Activated naive CD4-positive, alpha-beta T cell treated with anti-CD3 and anti-CD28 coated beads, Interleukin-2, amount 50 U/mL, for 16 hours (primary cell): ENCODE results near the gene PARD6B.
"Not testable (repeated sequence)": the region's sequence is repeated elsewhere in the genome, so short reads cannot be mapped to it uniquely, and the experiment has no call there.

Source experiments
- DNase-seq: peaks from one replicate; pipeline ENCODE4 v3.0.0-alpha.2; 2020

PARD6B gene

DNA sequence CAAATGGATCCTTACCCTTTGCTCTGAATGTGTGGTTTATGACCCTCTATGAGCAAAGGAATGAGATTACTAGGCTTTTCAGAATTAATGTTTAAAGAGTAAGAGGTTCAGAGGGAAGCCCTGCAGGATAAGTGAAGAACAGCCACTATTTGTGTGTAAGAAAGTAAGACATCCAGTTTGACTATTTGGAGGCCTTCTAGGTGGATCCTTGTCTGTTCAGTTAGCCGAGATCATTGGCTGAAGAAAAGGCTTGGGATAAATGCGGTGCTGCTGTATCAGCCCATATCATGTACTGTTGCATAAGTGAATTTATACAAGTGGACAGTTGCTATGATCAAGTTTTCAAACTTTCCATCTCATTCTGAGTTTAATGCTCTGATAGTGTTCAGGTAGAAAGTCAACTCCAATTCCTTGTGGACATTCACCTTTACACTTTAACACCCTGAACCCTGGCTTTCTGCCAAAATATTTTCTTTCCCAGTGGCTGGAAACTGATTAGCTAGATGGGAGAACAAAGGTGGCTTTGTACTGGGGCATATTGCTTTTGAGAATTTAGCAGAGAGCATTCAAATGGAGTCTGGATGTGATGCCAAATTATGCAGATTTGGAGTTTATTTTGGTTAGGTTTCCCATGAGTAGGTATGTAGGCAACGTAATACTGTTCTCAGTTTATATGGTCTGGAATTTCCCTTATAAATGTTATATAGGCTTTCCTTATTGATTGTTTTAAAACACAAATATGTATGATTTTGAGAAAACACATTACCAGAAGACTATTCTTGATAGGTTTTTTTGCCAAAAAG, 15.0 kb downstream of the PARD6B start:
- DNase-seq = no peak

DNA sequence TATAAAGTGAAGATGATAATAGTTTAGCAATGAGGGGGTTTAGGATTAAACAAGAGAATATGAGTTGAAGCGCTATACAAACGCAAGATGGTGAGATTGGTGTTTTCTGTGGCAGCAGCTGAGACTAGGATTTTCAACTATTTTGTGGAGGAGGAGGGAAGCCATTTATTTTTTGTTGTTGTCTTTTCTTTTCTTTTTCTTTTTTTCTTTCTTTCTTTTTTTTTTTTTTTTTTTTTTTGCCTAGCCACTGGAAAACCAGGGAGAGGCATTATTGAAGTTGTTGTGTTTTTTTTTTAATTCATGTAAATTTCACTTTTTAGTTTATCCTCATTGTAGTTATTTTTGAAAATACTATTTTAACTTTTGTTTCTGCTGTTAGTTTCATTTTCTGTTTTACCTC, 15.9 kb downstream of the PARD6B start:
- DNase-seq = no peak

DNA sequence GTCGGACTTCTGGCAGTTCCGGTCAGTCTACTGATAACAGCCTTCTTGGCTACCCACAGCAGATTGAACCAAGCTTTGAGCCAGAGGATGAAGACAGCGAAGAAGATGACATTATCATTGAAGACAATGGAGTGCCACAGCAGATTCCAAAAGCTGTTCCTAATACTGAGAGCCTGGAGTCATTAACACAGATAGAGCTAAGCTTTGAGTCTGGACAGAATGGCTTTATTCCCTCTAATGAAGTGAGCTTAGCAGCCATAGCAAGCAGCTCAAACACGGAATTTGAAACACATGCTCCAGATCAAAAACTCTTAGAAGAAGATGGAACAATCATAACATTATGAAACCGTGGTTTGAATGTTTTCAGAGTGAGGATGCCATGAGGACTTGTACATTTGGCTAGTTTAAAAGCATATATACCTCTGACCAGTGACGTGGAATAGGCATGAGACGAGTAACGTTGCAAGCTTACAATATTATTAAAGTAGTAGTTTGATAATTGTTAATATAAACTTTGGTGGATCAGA, 18.8 kb downstream of the PARD6B start:
- no peak for DNase-seq

DNA sequence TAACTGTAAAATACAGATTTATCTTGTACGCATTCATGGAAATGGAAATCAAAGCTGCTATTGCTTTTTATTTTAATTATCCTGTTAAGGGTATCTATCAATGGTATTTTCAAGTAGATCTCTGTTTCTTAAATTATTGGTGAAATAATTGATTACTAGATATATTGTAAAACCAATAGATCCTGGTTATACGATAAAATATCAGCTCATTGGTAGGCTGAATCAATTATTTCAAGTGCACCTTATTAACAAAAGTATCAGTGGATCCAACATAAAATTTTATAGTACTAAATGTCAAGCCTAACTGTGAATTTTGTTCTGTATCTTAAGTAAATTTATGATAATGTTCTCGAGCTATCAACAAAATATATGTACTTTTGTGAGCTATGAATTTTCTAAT, 21.8 kb downstream of the PARD6B start:
- no peak for DNase-seq

DNA sequence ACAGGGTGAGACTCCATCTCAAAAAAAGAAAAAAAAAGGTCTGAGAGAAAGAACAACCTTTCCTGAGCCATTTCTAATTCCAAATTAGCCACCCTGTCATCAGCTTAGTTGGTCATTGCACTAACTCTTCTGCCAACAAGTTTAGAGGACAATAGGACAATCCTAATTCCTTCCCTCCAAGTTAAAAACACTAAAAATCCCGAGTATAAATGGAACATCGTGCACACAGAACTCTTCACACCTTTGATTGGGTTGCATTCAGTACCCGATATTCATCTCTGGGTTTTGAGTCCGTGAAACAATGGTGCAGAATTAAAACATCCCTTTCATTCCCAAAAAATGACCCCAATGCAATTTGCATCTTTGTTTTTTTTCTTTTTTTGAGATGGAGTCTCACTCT, 23.0 kb downstream of the PARD6B start:
- no peak for DNase-seq

DNA sequence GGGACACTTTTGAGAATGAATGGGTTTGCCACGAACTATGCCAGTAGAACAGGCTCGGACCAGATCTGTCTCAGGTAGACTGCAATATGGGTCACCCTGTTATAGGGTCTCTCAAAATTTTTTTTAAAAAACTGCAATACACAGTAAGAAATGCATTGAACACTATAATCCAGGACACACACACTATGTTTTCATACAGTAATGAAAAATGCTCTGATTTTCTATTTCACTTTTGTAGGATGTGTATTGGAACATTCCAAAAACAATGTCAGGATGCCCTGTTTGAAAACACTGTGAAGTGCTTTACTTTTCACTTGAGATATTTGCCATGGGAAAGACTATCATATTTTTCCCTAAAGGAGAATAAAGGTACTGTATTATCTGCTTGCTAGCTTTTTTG, 25.1 kb downstream of the PARD6B start:
- no peak for DNase-seq

DNA sequence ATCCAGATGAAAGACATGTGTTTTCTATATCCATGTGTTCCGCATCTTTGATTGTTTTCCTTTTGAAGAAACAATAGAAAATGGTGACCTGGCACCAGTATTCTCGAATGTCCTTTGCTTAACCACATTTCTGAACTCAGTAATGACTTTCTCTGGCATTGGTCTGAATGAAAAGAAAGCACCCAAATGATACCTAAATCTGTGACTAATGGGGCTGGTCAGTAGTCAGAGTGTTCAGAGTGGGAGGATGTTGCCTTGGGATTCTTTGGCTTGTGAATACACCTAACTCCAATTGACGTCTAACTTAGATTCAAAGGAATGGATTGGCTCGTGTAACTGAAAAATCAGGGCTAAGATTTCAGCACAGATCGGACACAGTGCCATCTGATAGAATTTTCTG, 27.1 kb downstream of the PARD6B start:
- no peak for DNase-seq

DNA sequence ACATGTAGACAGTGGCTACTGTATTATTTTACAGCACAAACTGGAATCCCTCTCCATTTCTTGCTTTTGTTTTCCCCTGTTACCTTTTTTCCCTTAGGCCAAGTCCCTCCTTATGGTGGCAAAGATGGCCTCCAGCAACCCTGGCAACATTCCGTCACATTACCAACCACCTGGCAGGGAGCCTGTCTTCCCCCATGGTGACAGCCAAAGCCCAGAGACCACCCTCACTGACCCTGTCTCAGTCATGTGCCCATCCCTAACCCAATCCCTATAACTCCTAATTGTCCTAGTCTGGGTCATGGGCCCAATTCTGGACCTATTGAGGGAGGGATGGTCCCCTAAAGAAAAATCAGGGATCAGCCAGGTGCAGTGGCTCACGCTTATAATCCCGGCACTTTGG, 27.6 kb downstream of the PARD6B start:
- DNase-seq = no peak

DNA sequence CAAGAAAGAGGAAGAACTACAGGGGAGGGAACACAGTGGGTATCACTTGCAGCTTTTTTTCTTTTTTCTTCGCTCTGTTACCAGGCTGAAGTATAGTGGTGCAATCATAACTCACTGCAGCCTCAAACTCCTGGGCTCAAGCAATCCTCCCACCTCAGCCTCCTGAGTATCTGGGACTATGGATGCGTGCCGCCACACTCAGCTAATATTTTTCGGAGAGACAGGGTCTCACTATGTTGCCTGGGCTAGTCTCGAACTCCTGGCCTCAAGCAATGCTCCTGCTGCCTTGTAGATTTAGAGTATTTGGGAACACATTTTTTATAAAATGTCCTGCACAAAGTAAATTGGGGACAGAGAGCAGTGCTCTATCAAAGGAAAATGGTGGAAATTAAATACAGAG, 28.3 kb downstream of the PARD6B start:
- DNase-seq = no peak

DNA sequence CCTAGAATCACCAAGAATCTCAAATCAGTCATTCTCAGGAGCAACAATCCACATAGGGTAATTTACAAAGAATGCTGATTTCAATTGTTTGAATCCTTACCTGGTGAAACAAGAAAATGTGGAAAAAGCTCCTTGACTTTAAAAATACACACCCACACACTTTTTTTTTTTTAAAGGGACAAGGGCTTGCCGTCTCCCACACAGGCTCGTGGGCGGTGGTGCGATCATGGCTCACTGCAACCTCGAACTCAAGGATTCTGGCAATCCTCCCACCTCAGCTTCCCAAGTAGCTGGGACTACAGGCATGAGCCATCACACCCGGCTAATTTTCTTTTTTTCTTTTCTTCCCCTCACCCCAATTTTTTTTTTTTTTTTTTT, 30.7 kb downstream of the PARD6B start:
- DNase-seq = no peak

DNA sequence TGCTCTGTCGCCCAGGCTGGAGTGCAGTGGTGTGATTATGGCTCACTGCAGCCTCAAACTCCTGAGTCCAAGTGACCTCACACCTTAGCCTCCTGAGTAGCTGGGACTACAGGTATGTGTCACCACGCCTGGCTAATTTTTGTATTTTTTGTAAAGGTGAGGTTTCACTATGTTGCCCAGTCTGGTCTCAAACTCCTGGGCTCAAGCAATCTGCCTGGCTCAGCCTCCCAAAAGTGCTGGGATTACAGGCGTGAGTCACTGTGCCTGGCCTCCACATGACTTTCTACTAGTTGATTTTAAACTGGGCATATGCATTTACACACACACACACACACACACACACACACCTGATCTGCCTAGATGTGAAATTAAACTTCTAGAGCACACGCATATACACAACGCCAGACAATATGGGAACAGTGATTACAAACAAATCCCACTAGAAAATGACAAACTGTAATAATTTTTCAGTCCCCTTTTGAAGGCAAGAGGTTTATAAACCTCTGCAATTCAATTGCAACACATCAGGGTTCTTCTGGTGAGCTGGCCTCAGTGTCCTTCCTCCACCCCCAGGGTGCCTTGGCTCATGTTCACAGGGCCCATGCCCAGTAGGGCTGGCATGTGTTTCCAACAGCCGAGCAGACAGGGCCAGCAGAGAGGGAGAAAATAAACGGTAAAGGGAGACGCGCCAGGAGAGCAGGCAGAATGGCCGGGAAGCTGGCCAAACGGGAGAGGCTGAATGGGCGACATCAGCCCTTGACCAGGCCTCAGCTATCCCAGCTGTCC, 31.2 kb downstream of the PARD6B start:
- no peak for DNase-seq

DNA sequence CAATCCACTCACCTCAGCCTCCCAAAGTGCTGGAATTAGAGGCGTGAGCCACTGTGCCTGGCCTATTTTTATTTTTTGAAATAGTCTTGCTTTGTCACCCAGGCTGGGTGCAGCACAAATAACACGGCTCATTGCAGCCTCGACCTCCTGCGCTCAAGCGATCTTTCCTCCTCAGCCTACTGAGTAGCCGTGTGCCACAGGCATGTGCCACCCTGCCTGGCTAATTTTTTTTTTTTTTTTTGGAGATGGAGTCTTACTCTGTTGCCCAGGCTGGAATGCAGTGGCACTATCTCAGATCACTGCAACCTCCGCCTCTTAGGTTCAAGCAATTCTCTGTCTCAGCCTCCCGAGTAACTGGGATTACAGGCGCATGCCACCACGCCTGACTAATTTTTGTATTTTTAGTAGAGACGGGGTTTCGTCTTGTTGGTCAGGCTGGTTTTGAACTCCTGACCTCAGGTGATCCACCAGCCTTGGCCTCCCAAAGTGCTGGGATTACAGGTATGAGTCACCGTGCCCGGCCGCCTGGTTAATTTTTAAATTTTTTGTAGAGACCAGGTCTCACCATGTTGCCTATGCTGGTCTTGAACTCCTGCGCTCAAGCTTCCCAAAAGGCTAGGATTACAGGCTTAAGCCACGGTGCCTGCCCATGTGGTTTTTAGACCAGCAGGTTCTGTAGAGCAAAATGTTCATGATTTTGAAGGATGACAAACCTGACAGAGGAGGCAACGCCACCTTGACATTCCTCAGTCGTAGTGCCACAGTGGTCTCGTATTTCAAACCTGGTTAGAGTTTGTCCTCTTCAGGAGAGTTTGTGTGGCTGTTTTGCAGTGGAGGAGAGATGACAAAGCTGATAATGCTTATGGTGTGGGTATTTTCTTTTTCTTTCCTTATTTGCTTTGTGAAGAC, 32.4 kb downstream of the PARD6B start:
- DNase-seq = not testable (repeated sequence)

DNA sequence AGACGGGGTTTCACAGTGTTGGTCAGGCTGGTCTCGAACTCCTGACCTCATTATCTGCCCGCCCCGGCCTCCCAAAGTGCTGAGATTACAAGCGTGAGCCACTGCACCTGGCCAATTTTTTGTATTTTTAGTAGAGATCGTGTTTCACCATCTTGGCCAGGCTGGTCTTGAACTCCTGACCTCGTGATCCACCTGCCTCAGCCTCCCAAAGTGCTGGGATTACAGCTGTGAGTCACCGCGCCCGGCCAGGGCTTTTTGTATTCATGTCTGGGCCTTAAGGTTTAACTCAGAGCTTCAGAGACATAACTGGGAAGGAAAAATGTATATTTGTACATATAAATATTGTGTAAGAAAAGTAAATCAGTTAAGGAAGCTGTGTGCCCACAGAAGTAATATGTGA, 33.9 kb downstream of the PARD6B start:
- not testable (repeated sequence) for DNase-seq

DNA sequence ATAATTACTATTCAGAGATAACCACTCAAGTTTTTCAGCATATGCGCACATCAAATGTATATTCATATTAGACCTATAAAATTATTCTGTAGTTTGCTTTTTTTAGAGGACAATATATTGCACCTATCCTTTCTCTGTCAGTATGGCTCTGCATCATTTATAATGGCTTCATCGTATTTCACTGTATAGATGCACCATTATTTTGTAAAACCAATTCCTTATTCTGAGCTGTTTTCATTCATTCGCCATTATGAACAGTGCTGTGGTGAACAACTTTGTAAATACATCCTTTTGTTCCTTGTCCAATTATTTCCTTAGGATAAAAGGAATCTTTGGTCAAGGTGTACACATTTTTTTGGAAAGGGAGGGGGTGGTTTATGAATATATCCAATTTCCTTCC, 34.3 kb downstream of the PARD6B start:
- DNase-seq = no peak

DNA sequence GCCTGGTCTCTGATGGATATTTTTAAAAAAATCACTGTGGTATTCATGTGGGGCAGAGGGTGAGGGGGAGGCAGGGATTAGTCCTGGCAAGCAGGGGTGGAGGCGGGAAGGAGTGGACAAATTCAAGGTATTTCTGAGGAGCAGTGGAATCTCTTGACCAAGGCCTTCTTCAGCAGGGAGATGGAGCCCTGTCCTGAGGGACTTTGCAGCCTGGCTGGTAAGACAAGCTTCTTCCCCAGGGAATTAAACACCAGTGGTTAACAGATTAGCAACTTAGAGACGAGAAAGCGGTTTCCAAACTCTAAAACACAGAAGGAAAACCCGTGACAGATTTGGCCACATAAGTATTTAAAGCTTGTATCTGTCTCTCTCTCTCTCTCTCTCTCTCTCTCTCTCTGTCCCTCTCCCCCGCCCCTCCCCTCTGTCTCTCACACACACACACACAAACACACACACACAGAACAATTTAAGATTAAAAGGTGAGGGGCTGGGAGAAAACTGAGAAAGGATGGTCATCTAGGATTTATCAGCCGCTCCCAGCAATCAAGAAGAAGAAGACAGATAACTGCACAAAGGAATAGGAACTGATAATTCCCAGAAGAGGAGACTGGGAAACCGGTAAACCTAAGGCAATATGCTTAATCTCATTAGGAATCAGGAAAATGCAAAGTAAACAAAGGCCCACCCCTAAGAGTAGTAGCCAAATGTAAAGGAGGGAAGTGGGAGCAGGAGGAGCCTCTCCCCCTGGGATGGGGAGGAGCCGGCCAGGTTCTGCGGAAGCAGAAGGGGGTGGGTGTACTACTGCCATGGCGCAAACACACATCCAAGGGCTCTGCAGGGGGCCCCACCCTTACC, 35.8 kb downstream of the PARD6B start:
- DNase-seq = not testable (repeated sequence)

DNA sequence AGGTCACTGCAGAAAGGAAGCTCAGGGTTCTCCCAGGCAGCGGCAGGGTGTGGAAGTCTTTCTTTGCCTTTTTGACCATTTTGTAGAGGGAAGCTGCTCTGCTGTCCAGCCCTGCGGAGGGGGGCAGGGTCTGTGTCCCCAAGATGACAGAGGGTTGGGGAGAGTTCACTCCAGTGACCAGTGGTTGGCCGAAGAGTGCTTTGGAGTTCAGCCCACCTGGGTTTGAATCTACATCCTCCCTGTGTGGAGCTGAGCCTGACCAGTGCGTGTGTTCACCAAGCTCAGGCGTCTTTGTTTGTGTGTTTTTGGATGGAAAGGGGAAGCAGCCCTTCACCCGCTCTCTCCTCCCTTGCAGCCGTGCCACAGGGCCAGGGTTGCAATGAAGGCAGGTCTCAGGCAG, 37.6 kb downstream of the PARD6B start:
- not testable (repeated sequence) for DNase-seq

DNA sequence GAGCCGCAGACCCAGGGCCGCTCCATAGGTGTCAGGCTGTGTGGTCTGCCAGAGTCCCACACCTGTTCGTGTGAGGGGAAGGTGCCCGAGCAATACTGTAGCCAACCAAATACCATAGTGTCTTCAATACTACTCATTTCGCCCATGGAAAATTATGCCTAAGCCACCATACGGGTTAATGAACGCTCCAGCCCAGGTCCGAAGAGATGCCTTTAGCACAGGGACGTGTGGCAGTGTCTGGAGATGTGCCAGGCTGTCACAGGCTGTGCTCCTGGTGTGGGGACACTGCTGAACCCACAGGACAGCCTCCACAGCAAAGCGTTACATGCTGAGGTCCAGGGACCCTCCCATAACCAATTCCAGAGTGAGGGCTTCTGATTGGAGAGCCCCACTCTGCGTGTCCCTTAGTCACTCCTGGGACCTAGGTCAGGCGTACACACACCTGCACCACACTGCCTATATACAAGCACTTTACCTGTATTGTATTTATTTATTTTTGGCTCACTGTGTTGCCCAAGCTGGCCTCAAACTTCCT, 38.2 kb downstream of the PARD6B start:
- not testable (repeated sequence) for DNase-seq

DNA sequence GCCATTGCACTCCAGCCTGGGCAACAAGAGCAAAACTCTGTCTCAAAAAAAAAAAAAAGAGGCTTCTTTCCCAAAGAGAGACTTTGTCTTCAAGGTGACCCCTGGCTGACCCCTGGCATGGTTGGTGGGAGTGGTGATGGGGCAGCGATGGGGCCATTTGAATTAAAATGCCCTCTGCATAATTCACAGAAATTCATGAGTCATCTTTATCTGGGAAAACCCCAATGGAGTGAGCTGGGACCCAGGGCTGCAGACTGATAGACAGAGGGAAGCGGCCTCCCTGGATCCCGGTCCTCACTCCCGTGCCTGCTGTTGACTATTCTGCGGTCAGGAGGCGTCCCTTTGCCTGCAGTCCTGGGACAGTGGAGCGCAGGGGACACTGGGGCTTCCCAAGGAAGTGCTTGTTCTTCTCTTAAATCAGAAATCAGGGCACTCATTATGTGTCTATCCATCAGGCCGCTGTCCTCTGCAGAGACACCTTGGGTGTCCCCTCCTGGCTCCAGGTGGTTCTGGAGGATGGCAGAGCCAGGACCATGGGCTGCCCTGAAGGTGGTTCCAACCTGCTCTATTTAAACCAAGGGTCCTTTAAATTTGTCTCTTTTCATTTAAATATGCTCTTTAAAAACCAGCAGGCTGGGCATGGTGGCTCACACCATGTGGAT, 40.2 kb downstream of the PARD6B start:
- DNase-seq = not testable (repeated sequence)

DNA sequence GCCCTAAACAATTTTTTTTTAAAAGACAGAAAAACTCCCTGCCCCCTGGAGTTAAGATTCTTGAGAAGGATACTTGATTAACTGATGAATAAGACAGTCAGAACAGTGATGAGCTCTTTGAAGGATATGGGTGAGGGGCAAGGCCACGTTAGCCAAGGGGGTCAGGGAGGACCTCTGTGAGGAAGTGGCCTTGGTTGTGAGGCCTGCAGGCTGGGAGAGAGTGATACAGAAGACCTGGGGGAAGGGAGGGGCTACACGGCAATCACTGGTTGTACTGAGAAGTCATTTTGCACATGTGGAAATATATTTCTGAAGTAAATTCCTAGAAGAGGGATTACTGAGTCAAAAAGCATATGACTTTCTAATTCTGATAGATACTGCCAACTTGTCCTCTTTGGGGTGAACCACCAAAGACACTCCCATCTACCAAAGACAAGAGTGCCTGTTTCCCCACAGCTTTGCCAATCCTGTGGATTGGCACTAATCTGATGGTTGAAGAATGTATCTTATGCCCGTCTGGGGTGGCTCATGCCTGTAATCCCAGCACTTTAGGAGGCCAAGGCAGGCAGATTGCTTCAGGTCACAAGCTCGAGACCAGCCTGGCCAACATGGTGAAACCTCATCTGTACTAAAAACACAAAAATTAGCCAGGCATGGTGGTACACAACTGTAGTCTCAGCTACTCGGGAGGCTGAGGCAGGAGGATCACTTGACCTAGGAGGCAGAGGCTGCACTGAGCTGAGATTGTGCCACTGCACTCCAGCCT, 41.2 kb downstream of the PARD6B start:
- no peak for DNase-seq

DNA sequence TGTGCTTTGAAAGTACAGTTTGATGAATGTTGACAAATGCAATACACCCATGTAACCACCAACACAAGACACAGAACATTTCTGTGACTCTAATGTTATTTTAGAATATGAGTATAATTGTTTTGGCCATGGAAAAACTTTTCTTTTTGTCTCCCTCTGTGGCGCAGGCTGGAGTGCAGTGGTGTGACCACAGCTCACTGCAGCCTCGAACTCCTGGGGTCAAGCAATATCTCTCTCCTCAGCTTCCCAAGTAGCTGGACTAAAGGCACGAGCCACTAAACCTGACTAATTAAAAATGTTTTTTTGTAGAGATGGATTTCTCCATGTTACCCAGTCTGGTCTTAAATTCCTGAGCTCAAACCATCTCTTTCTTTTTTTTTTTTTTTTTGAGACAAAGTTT, 43.1 kb downstream of the PARD6B start:
- no peak for DNase-seq
